ENCODE measurements around the gene CFAP53. TPM values are rescaled to one million over a fixed set of nuclear protein-coding genes. Genes with fewer than 3 reads are reported as not detected.
"Not testable (repeated sequence)": the region's sequence is repeated elsewhere in the genome, so short reads cannot be mapped to it uniquely, and the experiment has no call there.

Gene CFAP53
- total RNA-seq, 1 donor from 2014 or later, result not detected

DNA sequence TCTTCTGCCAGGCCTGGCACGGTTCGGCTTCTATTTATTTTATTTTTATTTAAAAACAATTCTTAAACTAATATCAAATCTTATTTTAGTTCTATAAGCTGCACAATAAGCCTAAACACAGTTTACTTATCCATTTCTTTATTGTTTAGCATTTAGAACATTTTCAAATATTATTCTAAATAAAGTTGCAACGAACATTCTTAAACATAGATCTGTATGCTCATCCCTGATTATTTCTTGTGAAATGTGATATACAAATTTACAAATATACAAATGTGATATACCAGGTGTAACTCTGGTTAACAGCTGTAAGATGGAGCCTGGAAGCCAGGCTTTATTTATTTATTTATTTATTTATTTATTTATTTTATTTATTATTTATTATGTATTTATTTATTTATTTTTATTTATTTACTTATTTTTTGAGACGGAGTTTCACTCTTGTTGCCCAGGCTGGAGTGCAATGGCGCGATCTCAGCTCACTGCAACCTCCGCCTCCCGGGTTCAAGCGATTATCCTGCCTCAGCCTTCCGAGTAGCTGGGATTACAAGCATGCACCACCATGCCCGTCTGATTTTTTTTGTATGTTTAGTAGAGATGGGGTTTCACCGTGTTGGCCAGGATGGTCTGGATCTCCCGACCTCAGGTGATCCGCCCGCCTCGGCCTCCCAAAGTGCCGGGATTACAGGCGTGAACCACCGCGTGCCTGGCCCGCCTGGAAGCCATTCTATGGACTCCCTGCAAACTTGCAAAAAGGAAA is 22.2 kb upstream of the CFAP53 start:
- Histone ChIP-seq H3K9ac (ENCODE audit: low read depth in 1 of 3, low read length in 3 of 3) (peak overlapping the region; percentile 81 to 94 (median 93)), H3K4me1 (ENCODE audit: control insufficient read depth in 3 of 3, insufficient read depth in 3 of 3, low read length in 3 of 3) (peaks cover 3 to 13% (median 5%) of the 10 kb centered on the region in 3 donors)

DNA sequence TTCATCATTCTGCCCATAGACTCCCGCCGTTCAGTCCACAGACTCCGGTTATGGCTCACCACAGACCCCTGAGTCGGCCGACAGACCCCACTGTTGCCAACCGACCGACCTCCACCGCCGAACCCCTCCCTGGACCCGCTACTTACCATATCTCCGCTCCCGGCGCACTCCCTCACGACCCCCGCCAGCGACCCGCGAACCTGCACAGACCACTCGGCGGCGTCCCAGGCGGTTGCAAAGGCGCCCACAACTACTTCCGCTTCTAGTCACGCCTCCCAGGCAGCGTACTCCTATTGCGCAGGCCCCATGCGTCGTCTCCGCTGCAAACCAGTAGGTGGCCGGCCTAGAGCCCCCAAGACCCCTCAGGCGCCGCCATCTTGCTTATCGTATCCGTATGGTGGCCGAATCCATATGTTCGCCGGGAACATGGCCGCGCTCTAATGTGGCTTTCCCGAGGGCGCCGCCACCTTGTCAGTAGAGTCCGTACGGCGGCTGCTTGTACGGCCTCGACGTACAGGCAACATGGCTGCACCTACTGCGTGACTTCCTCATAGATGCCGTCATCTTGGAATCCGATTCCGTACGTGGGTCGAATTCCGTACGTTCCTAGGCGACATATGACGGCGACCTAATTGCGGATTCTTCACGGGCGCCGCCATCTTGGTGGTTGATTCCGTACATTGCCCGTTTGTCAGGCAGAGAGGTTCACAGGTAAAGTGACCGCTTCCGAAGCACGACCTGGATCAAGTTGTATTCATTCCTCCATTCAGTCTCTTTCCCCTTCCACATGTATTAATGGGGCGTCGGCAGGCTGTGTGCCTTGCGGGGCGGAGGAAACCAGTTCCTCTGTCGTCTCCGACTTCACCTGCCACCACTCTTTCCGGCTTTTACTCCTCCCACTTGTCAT is 21.4 kb upstream of the CFAP53 start, which contains the start of gene CXXC1:
TSS of gene CXXC1 (minus strand) at position 252 of the 907 bp plus-strand sequence. CDS start at position 149, 103 bp downstream.
- Histone ChIP-seq H3K36me3 (ENCODE audit: control insufficient read depth in 3 of 3, insufficient read depth in 3 of 3, low read length in 3 of 3) (peaks cover 27 to 29% (median 28%) of the 10 kb centered on the region in 3 donors), H3K27me3 (ENCODE audit: control insufficient read depth in 3 of 3, insufficient read depth in 3 of 3, low read length in 3 of 3) (no peaks in the 10 kb centered on the region), H3K9me3 (ENCODE audit: control insufficient read depth in 3 of 3, low read length in 3 of 3) (no peaks in the 10 kb centered on the region), H3K27ac (ENCODE audit: low read depth, low read length) (peak within 1 kb of the TSS; percentile 61), H3K4me1 (ENCODE audit: control insufficient read depth in 3 of 3, insufficient read depth in 3 of 3, low read length in 3 of 3) (peaks cover 3 to 14% (median 5%) of the 10 kb centered on the region in 3 donors), H3K9ac (ENCODE audit: low read depth in 1 of 3, low read length in 3 of 3) (peak within 1 kb of the TSS; percentile 81 to 94 (median 93)), H3K4me3 (ENCODE audit: low read length in 3 of 3) (peak within 1 kb of the TSS; percentile 87 to 98 (median 98))

More for the DNA sequence above, 22.2 kb upstream of the CFAP53 start:
- Histone ChIP-seq H3K36me3 (ENCODE audit: control insufficient read depth in 3 of 3, insufficient read depth in 3 of 3, low read length in 3 of 3) (peaks cover 19 to 21% (median 20%) of the 10 kb centered on the region in 3 donors), H3K27ac (ENCODE audit: low read depth, low read length) (peak overlapping the region; percentile 61), H3K4me3 (ENCODE audit: low read length in 3 of 3) (peak overlapping the region; percentile 87 to 98 (median 98))
- not testable (repeated sequence) for H3K9me3 ChIP-seq (ENCODE audit: control insufficient read depth in 3 of 3, low read length in 3 of 3); H3K27me3 ChIP-seq (ENCODE audit: control insufficient read depth in 3 of 3, insufficient read depth in 3 of 3, low read length in 3 of 3)

DNA sequence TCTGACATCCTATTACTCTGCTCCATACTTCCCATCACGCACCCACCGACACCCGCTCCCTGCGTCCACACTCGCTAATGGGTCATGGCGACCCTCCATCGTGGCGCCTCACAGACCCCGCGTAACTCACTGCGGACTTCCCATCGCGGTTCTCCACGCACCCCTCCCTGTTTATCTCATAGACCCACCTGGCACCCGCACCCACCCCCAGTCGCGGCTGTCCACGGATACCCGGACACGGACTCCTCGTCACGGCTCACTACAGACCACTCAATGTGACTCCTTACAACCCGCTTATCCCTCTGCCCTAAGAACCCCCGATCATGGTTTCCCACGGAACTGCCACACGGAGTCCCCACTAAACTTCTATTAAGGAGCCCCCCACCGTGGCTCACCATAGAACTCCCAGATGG is 20.7 kb upstream of the CFAP53 start:
- H3K36me3 ChIP-seq (ENCODE audit: control insufficient read depth in 3 of 3, insufficient read depth in 3 of 3, low read length in 3 of 3), result peaks cover 32 to 35% (median 33%) of the 10 kb centered on the region in 3 donors
- H3K4me1 ChIP-seq (ENCODE audit: control insufficient read depth in 3 of 3, insufficient read depth in 3 of 3, low read length in 3 of 3), result peaks cover 6 to 20% (median 10%) of the 10 kb centered on the region in 3 donors
- H3K4me3 ChIP-seq (ENCODE audit: low read length in 3 of 3), result peak overlapping the region; percentile 87 to 98 (median 98)
- H3K27me3 ChIP-seq (ENCODE audit: control insufficient read depth in 3 of 3, insufficient read depth in 3 of 3, low read length in 3 of 3), result no peaks in the 10 kb centered on the region
- peak overlapping the region; percentile 81 to 94 (median 93) for H3K9ac ChIP-seq (ENCODE audit: low read depth in 1 of 3, low read length in 3 of 3)
- H3K9me3 ChIP-seq (ENCODE audit: control insufficient read depth in 3 of 3, low read length in 3 of 3), result no peaks in the 10 kb centered on the region
- peak overlapping the region; percentile 61 for H3K27ac ChIP-seq (ENCODE audit: low read depth, low read length)

DNA sequence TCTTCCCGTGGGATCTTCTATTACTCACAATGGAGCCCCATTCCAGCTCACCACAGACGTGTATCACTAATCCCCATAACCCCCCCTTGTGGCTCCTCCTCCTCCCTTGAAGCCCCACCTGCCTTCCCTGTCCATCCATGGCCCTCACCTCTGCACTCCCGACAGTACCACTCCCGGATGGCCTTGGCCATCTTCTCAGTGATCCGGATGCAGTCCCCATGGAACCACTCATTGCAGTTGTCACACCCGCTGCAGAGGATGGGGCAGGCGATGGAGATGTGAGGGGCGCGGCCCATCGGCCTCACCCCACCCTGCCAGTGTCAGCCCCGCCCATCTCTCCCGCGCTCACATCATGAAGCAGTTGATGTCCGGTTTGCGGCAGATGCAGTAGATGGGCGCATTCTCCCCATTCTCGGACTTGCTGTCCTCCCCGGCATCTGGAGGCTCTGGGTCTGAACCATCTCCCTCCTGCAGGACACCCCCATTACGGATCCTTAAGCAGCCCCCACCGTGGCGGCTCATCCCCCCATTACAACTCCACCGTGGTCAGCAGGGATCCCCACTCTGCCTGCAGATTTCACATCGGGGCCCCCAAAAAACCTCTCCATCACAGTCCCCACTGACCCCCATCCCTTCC is 20.2 kb upstream of the CFAP53 start:
- peak overlapping the region; percentile 87 to 98 (median 98) for H3K4me3 ChIP-seq (ENCODE audit: low read length in 3 of 3)
- no peaks in the 10 kb centered on the region for H3K27me3 ChIP-seq (ENCODE audit: control insufficient read depth in 3 of 3, insufficient read depth in 3 of 3, low read length in 3 of 3)
- H3K9me3 ChIP-seq (ENCODE audit: control insufficient read depth in 3 of 3, low read length in 3 of 3), result no peaks in the 10 kb centered on the region
- peaks cover 9 to 23% (median 14%) of the 10 kb centered on the region in 3 donors for H3K4me1 ChIP-seq (ENCODE audit: control insufficient read depth in 3 of 3, insufficient read depth in 3 of 3, low read length in 3 of 3)
- peaks cover 32 to 35% (median 33%) of the 10 kb centered on the region in 3 donors for H3K36me3 ChIP-seq (ENCODE audit: control insufficient read depth in 3 of 3, insufficient read depth in 3 of 3, low read length in 3 of 3)
- H3K9ac ChIP-seq (ENCODE audit: low read depth in 1 of 3, low read length in 3 of 3), result peak overlapping the region; percentile 81 to 94 (median 93)
- peak overlapping the region; percentile 61 for H3K27ac ChIP-seq (ENCODE audit: low read depth, low read length)

DNA sequence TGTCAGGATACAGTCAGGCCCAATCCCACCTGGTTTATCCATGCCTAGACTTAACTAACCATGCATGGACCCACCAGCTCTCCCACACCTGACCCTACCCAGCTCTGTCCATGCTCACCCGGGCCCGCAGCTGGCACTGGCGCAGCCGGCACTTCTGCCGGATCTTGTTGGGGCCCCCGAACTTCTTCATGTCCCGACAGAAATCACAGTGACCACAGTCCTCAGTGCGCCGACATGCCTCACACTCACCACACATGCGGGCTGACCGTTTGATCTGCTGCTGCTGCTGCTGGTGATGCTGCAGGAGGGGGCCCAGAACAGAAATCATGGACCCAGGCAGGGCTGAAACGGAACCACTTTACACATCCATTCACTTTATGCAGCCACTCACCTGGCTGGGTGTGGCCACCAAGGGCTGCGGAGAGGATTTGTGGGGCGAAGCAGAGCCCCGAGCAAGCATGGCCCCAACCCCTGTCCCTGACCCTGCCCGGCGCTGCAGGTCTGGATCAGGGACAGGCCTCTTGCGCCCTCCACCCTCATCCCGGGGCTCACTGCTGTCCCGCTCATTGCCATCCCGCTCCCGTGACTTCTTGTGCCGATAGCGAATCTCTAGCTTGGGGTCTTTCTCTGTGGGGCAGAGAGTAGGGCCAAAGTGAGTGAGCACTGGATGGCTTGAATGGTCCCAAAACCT is 19.5 kb upstream of the CFAP53 start:
- Histone ChIP-seq H3K27ac (ENCODE audit: low read depth, low read length) (no peak overlapping the region), H3K9ac (ENCODE audit: low read depth in 1 of 3, low read length in 3 of 3) (no peak overlapping the region), H3K4me3 (ENCODE audit: low read length in 3 of 3) (no peak overlapping the region)

DNA sequence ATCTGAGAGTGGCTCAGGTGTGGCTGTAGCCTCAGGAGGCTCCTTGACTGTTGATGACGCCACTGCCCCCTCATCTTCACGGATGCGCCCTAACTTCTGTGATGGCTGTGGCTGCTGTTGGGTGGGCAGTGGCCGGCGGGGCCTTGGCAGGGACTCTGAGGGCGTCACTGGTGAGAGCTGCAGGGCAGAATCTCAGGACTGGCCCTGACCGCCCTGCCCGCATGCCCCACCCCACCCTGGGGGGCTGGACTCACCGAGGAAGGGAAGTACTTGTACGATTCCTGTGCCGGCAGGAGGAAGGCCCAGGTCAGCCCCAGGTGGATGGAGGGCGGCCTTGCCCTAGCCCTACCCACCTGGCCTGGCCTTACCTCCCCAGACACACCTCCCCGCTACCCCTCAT is 18.8 kb upstream of the CFAP53 start:
- Histone ChIP-seq H3K4me1 (ENCODE audit: control insufficient read depth in 3 of 3, insufficient read depth in 3 of 3, low read length in 3 of 3) (peaks cover 17 to 35% (median 21%) of the 10 kb centered on the region in 3 donors), H3K36me3 (ENCODE audit: control insufficient read depth in 3 of 3, insufficient read depth in 3 of 3, low read length in 3 of 3) (peaks cover 32 to 35% (median 33%) of the 10 kb centered on the region in 3 donors), H3K27me3 (ENCODE audit: control insufficient read depth in 3 of 3, insufficient read depth in 3 of 3, low read length in 3 of 3) (no peaks in the 10 kb centered on the region), H3K9ac (ENCODE audit: low read depth in 1 of 3, low read length in 3 of 3) (no peak overlapping the region), H3K4me3 (ENCODE audit: low read length in 3 of 3) (no peak overlapping the region), H3K27ac (ENCODE audit: low read depth, low read length) (no peak overlapping the region), H3K9me3 (ENCODE audit: control insufficient read depth in 3 of 3, low read length in 3 of 3) (no peaks in the 10 kb centered on the region)

More for the DNA sequence above, 19.5 kb upstream of the CFAP53 start:
- Histone ChIP-seq H3K9me3 (ENCODE audit: control insufficient read depth in 3 of 3, low read length in 3 of 3) (no peaks in the 10 kb centered on the region), H3K36me3 (ENCODE audit: control insufficient read depth in 3 of 3, insufficient read depth in 3 of 3, low read length in 3 of 3) (peaks cover 32 to 35% (median 33%) of the 10 kb centered on the region in 3 donors), H3K4me1 (ENCODE audit: control insufficient read depth in 3 of 3, insufficient read depth in 3 of 3, low read length in 3 of 3) (peaks cover 10 to 28% (median 14%) of the 10 kb centered on the region in 3 donors), H3K27me3 (ENCODE audit: control insufficient read depth in 3 of 3, insufficient read depth in 3 of 3, low read length in 3 of 3) (no peaks in the 10 kb centered on the region)

DNA sequence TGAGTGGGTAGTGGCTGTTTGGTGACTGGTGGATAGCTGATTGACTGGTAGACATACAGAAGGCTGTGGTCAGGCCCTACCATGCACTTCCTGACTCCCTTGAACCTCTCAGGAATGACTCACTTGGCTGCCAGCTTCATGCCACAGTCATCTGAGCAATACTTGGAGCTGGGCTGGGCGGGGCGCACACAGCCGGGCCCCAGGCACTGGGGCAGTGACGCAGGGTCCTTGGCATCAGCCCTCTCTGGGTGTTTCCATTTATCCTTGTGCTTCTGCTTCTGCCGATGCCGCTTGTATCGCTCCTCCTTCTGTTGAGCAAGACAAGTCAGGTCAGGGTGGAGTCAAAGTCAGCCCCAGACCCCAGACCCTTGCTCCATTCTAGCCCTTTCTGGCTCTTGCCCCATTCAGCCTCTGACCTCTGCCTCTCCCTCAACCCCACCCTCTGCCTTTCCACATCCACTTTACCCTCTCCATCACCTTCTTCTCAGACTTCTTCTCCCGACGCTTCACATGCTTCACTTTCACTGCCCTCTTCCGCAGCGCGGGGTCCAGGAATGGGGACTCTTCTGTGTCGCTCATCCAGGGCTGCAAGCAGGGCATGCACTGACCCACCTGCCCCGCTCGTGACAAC is 18.1 kb upstream of the CFAP53 start:
- H3K4me1 ChIP-seq (ENCODE audit: control insufficient read depth in 3 of 3, insufficient read depth in 3 of 3, low read length in 3 of 3), result peaks cover 21 to 40% (median 26%) of the 10 kb centered on the region in 3 donors
- H3K27ac ChIP-seq (ENCODE audit: low read depth, low read length), result no peak overlapping the region
- H3K27me3 ChIP-seq (ENCODE audit: control insufficient read depth in 3 of 3, insufficient read depth in 3 of 3, low read length in 3 of 3), result no peaks in the 10 kb centered on the region
- H3K36me3 ChIP-seq (ENCODE audit: control insufficient read depth in 3 of 3, insufficient read depth in 3 of 3, low read length in 3 of 3), result peaks cover 32 to 37% (median 37%) of the 10 kb centered on the region in 3 donors
- no peak overlapping the region for H3K9ac ChIP-seq (ENCODE audit: low read depth in 1 of 3, low read length in 3 of 3)
- H3K4me3 ChIP-seq (ENCODE audit: low read length in 3 of 3), result no peak overlapping the region
- H3K9me3 ChIP-seq (ENCODE audit: control insufficient read depth in 3 of 3, low read length in 3 of 3), result no peaks in the 10 kb centered on the region

DNA sequence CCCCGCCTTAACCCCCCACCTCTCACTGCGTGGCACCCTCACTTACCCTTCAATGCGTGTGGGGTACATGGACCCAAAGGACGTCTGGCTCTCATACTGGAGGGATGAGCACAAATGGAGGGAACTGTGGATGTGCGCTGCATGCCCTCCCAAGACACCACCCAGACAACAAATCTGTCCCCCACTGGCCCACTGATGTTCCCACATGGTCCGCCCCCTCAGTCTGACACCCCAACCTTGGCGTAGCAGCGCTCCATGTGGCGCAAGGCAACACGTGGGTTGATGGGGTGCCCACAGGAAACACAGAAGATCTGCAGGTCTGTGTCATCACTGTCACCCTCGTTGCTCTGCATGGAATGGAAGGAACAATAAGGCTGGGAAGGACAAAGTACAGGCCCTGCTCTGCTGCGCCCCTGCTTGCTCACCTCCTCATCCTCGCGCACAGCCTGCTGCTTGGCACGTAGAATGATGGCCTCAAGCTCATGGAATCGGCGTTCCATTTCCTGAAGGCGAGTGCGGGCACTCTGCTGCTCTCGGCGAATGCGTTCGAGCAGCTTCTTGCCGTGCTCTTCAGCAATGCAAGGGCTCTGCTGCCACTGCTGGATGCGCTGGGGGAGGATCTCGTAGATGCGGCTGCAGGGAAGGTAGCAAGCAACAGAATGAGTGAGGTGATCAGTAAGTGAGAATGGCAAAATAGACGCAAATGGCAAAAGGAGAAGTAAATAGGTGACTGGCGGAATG is 17.3 kb upstream of the CFAP53 start:
- no peak overlapping the region for H3K27ac ChIP-seq (ENCODE audit: low read depth, low read length)
- H3K9me3 ChIP-seq (ENCODE audit: control insufficient read depth in 3 of 3, low read length in 3 of 3), result no peaks in the 10 kb centered on the region
- no peaks in the 10 kb centered on the region for H3K27me3 ChIP-seq (ENCODE audit: control insufficient read depth in 3 of 3, insufficient read depth in 3 of 3, low read length in 3 of 3)
- H3K9ac ChIP-seq (ENCODE audit: low read depth in 1 of 3, low read length in 3 of 3), result no peak overlapping the region
- H3K36me3 ChIP-seq (ENCODE audit: control insufficient read depth in 3 of 3, insufficient read depth in 3 of 3, low read length in 3 of 3), result peaks cover 37 to 42% (median 42%) of the 10 kb centered on the region in 3 donors
- peaks cover 21 to 40% (median 26%) of the 10 kb centered on the region in 3 donors for H3K4me1 ChIP-seq (ENCODE audit: control insufficient read depth in 3 of 3, insufficient read depth in 3 of 3, low read length in 3 of 3)
- H3K4me3 ChIP-seq (ENCODE audit: low read length in 3 of 3), result no peak overlapping the region
